Fibroblast of mammary gland (primary cell): ENCODE results near the gene NLGN2.
A peak's percentile ranks its signal among the peaks of the same experiment; 100 is the strongest.

ENCODE experiments used
- DNase-seq: peaks from one replicate; pipeline ENCODE4 v3.0.0-alpha.2; 2010; ENCODE audit warnings: low read depth
- H3K4me3 ChIP-seq: 2 replicates; pipeline ENCODE4 v1.5.1; 2011; ENCODE audit warnings: low read depth, mild to moderate bottlenecking, low read length, moderate library complexity; ENCODE audit not compliant: control insufficient read depth
- TF ChIP-seq, protein P1 (sequence below): conservative IDR thresholded peaks from 2 replicates; pipeline ENCODE4 v1.5.1; 2011; ENCODE audit warnings: low read depth, low read length, inconsistent platforms; ENCODE audit not compliant: control insufficient read depth, insufficient read depth

The NLGN2 gene

GRCh38 chr17:7383371-7383741 is 24.3 kb upstream of the NLGN2 start:
- no peak for DNase-seq
- TF ChIP-seq, protein P1, sequence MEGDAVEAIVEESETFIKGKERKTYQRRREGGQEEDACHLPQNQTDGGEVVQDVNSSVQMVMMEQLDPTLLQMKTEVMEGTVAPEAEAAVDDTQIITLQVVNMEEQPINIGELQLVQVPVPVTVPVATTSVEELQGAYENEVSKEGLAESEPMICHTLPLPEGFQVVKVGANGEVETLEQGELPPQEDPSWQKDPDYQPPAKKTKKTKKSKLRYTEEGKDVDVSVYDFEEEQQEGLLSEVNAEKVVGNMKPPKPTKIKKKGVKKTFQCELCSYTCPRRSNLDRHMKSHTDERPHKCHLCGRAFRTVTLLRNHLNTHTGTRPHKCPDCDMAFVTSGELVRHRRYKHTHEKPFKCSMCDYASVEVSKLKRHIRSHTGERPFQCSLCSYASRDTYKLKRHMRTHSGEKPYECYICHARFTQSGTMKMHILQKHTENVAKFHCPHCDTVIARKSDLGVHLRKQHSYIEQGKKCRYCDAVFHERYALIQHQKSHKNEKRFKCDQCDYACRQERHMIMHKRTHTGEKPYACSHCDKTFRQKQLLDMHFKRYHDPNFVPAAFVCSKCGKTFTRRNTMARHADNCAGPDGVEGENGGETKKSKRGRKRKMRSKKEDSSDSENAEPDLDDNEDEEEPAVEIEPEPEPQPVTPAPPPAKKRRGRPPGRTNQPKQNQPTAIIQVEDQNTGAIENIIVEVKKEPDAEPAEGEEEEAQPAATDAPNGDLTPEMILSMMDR = no peak
- H3K4me3 ChIP-seq = no peak overlapping the region

DNA sequence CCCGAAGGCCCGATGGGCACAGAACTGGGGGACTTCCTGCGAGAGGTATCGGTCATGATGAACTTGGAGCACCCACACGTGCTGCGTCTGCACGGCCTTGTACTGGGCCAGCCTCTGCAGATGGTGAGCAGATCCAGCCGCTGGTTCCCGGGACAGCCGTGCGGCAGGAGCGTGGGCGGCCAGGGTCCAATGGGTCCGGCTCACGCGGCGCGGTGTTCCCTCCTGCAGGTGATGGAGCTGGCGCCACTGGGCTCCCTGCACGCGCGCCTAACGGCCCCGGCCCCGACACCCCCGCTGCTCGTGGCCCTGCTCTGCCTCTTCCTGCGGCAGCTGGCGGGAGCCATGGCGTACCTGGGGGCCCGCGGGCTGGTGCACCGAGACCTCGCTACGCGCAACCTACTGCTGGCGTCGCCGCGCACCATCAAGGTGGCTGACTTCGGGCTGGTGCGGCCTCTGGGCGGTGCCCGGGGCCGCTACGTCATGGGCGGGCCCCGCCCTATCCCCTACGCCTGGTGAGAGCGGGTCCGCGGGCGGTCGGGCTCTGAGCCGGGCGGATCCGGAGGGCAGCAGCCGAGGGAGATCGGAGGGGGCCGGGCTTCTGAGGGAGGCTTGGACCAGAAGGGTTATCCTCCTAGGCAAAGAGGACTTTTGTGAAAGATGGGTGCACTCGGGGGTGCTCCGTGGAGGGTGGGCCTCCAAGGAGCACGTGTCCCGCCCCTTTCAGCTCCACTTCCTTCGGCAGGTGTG is 23.7 kb upstream of the NLGN2 start:
- peak overlapping the region; percentile 22 for H3K4me3 ChIP-seq
- DNase-seq = no peak
- TF ChIP-seq, protein P1 = no peak

GRCh38 chr17:7384489-7385081 is 23.1 kb upstream of the NLGN2 start:
- no peak for DNase-seq
- peak overlapping the region; percentile 22 for H3K4me3 ChIP-seq
- TF ChIP-seq, protein P1 = no peak

DNA sequence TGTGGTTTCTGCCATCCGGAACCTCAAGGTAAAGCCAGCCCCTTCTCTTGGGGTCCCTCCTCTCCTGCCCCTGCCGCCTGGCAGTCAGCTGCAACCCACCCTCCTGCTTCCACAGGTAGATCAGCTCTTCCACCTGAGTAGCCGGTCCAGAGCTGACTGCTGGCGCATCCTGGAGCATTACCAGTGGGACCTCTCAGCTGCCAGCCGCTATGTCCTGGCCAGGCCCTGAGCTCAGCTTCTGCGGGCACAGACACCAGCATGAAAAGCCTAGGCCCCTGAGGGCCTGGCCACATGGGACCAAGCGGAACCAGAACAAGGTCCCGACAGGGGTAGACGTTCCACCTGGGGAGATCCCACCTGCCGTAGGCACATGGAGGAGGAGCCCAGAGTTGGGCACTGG is 18.8 kb upstream of the NLGN2 start:
- no peak overlapping the region for H3K4me3 ChIP-seq
- TF ChIP-seq, protein P1 = no peak
- DNase-seq = no peak

DNA sequence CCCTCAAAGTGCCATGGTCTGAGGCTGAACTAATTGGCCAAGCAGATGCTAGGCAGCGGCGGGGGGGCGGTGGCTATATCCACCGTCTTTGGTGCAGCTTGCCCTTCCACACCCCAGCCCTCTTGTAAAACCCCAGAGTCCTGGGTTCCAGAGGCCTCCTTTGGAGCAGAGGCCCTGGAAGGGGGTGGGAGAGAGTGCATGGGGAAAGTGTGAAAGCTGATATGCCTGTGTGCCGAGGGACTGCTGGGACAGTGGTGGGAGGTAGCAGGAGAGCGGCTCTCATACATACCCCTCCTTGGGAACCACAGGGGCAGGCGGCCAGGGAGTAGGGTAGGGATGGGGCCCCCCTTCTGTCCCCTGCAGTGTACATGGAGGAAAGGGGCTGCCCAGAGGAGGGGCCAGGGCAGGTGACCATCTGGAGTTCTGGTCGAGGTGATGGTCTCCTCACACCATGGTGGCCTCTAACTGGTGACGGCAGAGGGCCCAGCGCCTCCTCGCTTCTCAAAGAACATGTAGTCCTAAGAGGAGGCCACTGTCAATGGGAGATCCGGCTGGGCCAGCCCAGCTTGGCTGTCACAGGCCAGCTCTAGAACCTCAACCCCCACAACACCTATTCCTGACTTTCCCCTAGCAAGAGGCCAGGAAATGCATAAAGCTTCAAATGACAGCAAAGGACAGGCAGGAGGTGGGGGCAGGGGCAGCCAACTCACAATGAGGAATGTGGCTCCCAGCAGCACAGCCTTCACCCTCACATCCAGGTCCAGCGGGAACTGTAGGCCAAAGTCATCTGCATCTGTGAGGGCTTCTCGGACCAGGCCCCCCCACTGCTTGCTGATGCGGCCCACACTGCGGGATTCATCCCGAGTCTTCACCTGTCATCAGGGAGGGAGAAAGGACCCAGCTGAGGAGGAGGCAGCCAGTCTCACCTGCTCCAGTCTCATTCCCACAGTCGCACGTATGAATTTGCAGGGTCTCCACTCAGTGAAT is 17.4 kb upstream of the NLGN2 start:
- no peak for DNase-seq
- TF ChIP-seq, protein P1 = no peak
- no peak overlapping the region for H3K4me3 ChIP-seq

- DNase-seq = no peak
- TF ChIP-seq, protein P1 = no peak
- no peak overlapping the region for H3K4me3 ChIP-seq
These were observed 16.3 kb upstream of the NLGN2 start for GRCh38 chr17:7391307-7391706.
